Mammary epithelial cell (primary cell): ENCODE measurements around the gene CDKN2B.

Source experiments
- CTCF ChIP-seq, 2 donors: IDR thresholded peaks in 1 of 2; conservative IDR thresholded peaks in 1 of 2; 2 replicates each; pipeline ENCODE4 v1.5.1; 2011 to 2012; ENCODE audit warnings: inconsistent platforms in 2 of 2, low read length in 2 of 2, mild to moderate bottlenecking in 2 of 2, control low read depth in 1 of 2, low read depth in 1 of 2; ENCODE audit not compliant: insufficient read depth in 1 of 2; ENCODE audit errors: extremely low read depth in 1 of 2
- EZH2 ChIP-seq: IDR thresholded peaks from 2 replicates; pipeline ENCODE4 v1.6.1; 2012; ENCODE audit warnings: low read length, inconsistent platforms, borderline replicate concordance

GRCh38 chr9:22008717-22009505 is at the start of gene CDKN2B:
- TF ChIP-seq CTCF (conservative IDR thresholded peaks at IDR 0.05 in 1 of 2, IDR thresholded peaks at IDR 0.05 in 1 of 2; ENCODE audit: extremely low read depth in 1 of 2, insufficient read depth in 1 of 2, low read depth in 1 of 2, low read length in 2 of 2) (peak; percentile 63 to 97), EZH2 (no peak)
